ENCODE results near the gene MTA2. TPM values are rescaled to one million over a fixed set of nuclear protein-coding genes. Genes with fewer than 3 reads are reported as not detected.

MTA2 gene
- total RNA-seq, 2 experiments from 2014 or later, result 245 to 264 TPM

DNA sequence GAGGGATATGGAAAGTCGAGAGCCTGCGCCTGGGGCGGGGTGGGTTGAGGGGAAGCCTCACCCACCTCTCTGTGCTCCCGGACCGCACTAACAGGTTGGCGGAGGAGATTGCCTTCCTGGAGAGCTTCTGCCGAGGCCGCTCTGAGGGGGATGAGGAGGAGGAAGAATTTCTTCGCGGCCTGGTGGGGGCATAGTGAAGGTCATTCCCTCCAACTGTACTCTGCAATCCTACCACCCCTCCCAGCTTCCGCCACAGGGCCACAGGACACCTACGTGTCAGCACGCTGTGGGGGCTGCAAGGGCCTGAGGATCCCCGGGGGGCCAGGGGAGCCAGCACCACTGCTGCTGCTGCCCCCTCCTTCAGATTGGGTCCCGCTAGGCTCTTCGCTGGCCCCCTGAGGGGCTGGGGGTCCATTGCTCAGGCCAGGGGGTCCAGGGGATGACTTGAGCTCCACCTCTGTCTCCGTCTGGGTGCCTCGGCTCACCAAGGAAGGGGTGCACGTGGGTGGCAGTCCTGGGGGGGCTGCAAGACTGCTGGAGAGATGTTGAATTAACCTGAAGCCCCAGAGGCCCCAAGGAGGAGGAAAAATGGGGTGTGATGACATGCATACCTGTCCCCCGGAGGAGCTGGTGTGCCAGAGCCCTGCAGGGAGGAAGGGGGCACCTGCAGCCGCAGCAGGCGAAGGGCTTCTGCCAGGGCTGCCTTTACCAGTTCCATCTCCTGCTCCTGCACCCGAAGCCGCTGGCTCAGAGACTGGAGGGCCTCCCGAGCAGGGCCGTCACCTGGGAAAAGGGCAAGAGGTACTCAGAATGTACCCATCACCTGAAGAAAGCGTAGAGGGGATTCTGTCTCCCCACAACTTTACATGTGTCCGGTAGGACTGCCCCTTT, 9.4 kb upstream of the MTA2 start:
- Mint-ChIP-seq H3K4me1 (peaks cover 52% of the 10 kb centered on the region), H3K27ac (peak overlapping the region; percentile 99), H3K9me3 (ENCODE audit: low read depth) (no peaks in the 10 kb centered on the region), H3K27me3 (no peaks in the 10 kb centered on the region), H3K36me3 (peaks cover 20% of the 10 kb centered on the region), H3K4me3 (peak overlapping the region; percentile 100)
- DNase-seq (no peak), ATAC-seq (no peak)
- CTCF ChIA-PET, result interaction anchor here (0.7 to 4.2 kb wide), 25 partner anchors 10 to 176 kb away, joined by 3 to 54 read pairs (median 4); partner anchors contain the start of genes B3GAT3, C11orf98, CSKMT and GANAB

GRCh38 chr11:62610403-62610802, 8.7 kb upstream of the MTA2 start:
- Mint-ChIP-seq H3K36me3 (peaks cover 21% of the 10 kb centered on the region), H3K27ac (peak overlapping the region; percentile 76), H3K9me3 (ENCODE audit: low read depth) (no peaks in the 10 kb centered on the region), H3K27me3 (no peaks in the 10 kb centered on the region), H3K4me3 (peak overlapping the region; percentile 100), H3K4me1 (peaks cover 53% of the 10 kb centered on the region)
- CTCF ChIA-PET, result interaction anchor here (1.2 to 4.2 kb wide), 7 partner anchors 11 to 84 kb away, joined by 3 to 54 read pairs (median 9); partner anchors contain the start of genes B3GAT3, GANAB, MTA2 and TUT1
- ATAC-seq (no peak), DNase-seq (no peak)

DNA sequence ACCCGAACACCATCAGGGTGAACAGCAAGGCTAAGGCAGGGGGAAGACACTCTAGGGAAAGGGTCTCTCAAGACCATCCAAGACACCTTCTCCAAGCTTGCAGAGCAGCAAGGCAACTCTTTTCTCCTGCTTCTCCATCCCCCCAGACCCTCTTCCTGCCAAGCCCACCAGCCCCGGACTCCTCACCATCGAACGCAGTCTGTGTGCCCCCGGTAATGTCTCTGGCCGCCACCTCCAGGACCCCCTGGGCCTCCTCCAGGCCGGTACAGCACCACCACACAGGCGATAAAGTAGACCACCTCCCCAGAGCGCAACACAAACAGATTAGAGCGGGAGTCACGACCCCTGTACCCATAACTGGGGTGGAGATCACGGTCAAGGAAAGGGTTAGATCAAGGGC, 7.1 kb upstream of the MTA2 start:
- no peak overlapping the region for H3K4me3 Mint-ChIP-seq
- DNase-seq, result no peak
- H3K36me3 Mint-ChIP-seq, result peaks cover 29% of the 10 kb centered on the region

DNA sequence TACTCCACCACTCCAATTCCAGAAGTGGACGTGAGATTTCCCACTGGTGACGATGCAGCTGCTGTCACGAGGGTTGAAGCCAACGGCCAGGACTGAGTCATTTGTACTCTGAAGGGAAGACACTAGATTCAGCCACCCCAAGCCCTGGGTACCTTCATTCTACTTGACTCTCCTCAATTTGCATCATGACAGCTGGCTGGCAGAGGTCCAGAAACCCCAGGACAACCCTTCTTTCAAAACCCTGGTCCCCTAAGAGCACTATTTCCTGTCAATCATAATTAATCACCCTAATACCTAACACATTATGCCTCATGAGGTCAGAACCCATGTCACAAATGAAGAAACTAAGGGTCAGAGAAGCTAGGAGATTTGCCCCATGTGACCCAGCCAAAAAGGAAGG, 6.0 kb upstream of the MTA2 start:
- no peaks in the 10 kb centered on the region for H3K9me3 Mint-ChIP-seq (ENCODE audit: low read depth)
- no peak overlapping the region for H3K27ac Mint-ChIP-seq
- peaks cover 36% of the 10 kb centered on the region for H3K36me3 Mint-ChIP-seq
- no peak for ATAC-seq
- DNase-seq, result no peak
- CTCF ChIA-PET, result interaction anchor here (1.0 to 1.1 kb wide), 2 partner anchors 14 to 88 kb away, joined by 3 read pairs; no protein-coding TSS in a partner anchor
- H3K4me3 Mint-ChIP-seq, result no peak overlapping the region
- H3K27me3 Mint-ChIP-seq, result no peaks in the 10 kb centered on the region
- H3K4me1 Mint-ChIP-seq, result peaks cover 52% of the 10 kb centered on the region

More for the DNA sequence above, 7.1 kb upstream of the MTA2 start:
- Mint-ChIP-seq H3K9me3 (ENCODE audit: low read depth) (no peaks in the 10 kb centered on the region), H3K27me3 (no peaks in the 10 kb centered on the region), H3K4me1 (peaks cover 51% of the 10 kb centered on the region), H3K27ac (peak overlapping the region; percentile 12)
- CTCF ChIA-PET, result interaction anchor here (1.0 to 2.0 kb wide), 2 partner anchors 86 to 87 kb away, joined by 3 to 9 read pairs; no protein-coding TSS in a partner anchor
- ATAC-seq, result no peak

GRCh38 chr11:62605902-62606301, 4.2 kb upstream of the MTA2 start:
- H3K27me3 Mint-ChIP-seq, result no peaks in the 10 kb centered on the region
- H3K4me1 Mint-ChIP-seq, result peaks cover 49% of the 10 kb centered on the region
- DNase-seq (no peak), ATAC-seq (no peak)
- CTCF ChIA-PET, result interaction anchor here (1.2 to 1.8 kb wide), 2 partner anchors 15 kb away, joined by 3 to 5 read pairs; partner anchors contain the start of gene TUT1
- H3K4me3 Mint-ChIP-seq, result no peak overlapping the region
- H3K27ac Mint-ChIP-seq, result no peak overlapping the region
- H3K36me3 Mint-ChIP-seq, result peaks cover 36% of the 10 kb centered on the region
- no peaks in the 10 kb centered on the region for H3K9me3 Mint-ChIP-seq (ENCODE audit: low read depth)

DNA sequence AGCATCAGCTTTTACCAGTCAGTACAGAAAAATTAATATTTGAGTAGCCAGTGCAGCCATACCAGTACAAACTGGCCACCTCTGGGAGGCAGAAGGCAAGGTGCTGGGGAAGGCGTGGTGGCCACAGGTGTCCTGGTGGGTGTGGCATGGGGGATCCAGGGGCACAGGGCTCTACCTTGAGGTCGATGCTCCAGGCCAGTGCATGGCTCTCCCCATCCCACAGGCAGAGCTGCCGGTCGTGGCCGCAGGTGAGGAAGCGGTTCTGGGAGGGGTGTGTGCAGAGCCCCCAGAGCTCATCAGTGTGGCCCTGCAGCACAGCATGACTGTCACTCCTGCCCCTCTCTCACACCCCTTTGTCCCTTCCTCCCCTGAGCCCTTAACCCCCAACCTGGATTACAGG, 3.8 kb upstream of the MTA2 start:
- Mint-ChIP-seq H3K27me3 (no peaks in the 10 kb centered on the region), H3K4me1 (peaks cover 44% of the 10 kb centered on the region), H3K36me3 (peaks cover 38% of the 10 kb centered on the region), H3K4me3 (no peak overlapping the region), H3K9me3 (ENCODE audit: low read depth) (no peaks in the 10 kb centered on the region), H3K27ac (no peak overlapping the region)
- CTCF ChIA-PET, result interaction anchor here (1.8 kb wide), 1 partner anchor 14 kb away, joined by 5 read pairs; the partner anchor contains the start of gene TUT1
- DNase-seq (no peak), ATAC-seq (no peak)

DNA sequence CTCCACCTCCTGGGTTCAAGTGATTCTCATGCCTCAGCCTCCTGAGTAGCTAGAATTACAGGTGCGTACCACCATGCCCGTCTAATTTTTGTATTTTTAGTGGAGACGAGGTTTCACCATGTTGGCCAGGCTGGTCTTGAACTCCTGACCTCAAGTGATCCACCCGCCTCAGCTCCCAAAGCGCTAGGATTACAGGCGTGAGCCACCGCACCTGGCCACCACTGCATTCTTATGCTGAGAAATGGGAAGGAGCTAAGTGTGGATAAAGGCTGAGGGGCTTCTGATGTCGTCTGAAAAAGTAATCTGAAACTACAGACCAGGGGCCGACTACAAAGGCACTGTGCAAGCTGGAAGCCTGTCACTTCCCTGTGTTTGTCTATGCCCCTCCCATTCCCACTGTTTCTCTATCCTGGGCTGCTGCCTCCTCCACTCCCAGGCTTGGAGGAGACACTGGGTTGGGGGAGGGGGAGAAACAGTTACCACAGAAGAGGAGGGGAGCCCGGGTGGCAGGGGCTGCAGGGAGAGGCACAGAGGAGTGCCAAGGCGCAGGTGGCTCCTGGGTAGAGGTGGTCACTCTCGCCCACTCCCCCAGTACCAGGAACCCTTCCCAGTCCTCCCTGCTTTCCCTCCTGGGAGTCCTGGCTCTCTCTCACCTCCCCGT, 2.9 kb upstream of the MTA2 start:
- Mint-ChIP-seq H3K36me3 (peaks cover 43% of the 10 kb centered on the region), H3K27me3 (no peaks in the 10 kb centered on the region), H3K9me3 (ENCODE audit: low read depth) (no peaks in the 10 kb centered on the region), H3K27ac (peak overlapping the region; percentile 26), H3K4me1 (peaks cover 44% of the 10 kb centered on the region), H3K4me3 (no peak overlapping the region)
- no peak for DNase-seq
- no peak for ATAC-seq
- CTCF ChIA-PET, result interaction anchor here (0.8 to 1.8 kb wide), 3 partner anchors 10 to 89 kb away, joined by 3 to 5 read pairs (median 5); no protein-coding TSS in a partner anchor

DNA sequence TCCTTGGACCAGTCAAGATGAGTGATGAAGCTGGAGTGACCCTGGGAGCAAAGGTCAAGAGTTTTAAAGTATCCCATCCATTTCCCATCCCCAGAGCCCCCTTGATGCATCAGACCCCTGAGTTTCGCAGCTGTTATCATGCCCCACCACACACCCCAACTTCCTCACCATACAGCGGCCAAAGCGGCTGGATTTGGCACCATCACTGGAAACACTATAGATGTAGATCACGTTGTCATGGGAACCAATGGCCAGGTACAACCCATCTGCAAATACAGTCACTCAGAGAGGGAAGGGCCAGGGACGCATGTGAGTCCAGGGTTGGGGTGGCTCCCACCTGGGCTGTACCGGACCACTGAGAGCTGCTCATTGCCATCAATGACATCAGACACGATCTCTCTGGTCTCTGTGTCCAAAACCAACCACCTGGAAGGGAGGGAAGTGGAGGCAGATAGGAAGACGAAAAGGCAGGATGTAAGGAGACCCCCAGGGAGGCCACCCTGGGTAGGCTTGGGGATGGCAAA, 2.2 kb upstream of the MTA2 start:
- DNase-seq, result no peak
- no peak for ATAC-seq
- no peak overlapping the region for H3K27ac Mint-ChIP-seq
- no peaks in the 10 kb centered on the region for H3K27me3 Mint-ChIP-seq
- H3K9me3 Mint-ChIP-seq (ENCODE audit: low read depth), result no peaks in the 10 kb centered on the region
- CTCF ChIA-PET, result interaction anchor here (0.8 to 1.8 kb wide), 6 partner anchors 8 to 179 kb away, joined by 3 to 6 read pairs (median 4); partner anchors contain the start of gene TUT1
- H3K4me1 Mint-ChIP-seq, result peaks cover 46% of the 10 kb centered on the region
- peak overlapping the region; percentile 22 for H3K4me3 Mint-ChIP-seq
- peaks cover 47% of the 10 kb centered on the region for H3K36me3 Mint-ChIP-seq

- CTCF ChIA-PET, result interaction anchor here (1.1 to 1.8 kb wide), 5 partner anchors 9 to 178 kb away, joined by 3 to 6 read pairs (median 5); partner anchors contain the start of gene TUT1
- Mint-ChIP-seq H3K4me1 (peaks cover 48% of the 10 kb centered on the region), H3K9me3 (ENCODE audit: low read depth) (no peaks in the 10 kb centered on the region), H3K27me3 (no peaks in the 10 kb centered on the region), H3K36me3 (peaks cover 53% of the 10 kb centered on the region), H3K27ac (peak overlapping the region; percentile 24), H3K4me3 (peak overlapping the region; percentile 22)
- ATAC-seq, result no peak
- no peak for DNase-seq
Measured at GRCh38 chr11:62603072-62603408, 1.4 kb upstream of the MTA2 start.

DNA sequence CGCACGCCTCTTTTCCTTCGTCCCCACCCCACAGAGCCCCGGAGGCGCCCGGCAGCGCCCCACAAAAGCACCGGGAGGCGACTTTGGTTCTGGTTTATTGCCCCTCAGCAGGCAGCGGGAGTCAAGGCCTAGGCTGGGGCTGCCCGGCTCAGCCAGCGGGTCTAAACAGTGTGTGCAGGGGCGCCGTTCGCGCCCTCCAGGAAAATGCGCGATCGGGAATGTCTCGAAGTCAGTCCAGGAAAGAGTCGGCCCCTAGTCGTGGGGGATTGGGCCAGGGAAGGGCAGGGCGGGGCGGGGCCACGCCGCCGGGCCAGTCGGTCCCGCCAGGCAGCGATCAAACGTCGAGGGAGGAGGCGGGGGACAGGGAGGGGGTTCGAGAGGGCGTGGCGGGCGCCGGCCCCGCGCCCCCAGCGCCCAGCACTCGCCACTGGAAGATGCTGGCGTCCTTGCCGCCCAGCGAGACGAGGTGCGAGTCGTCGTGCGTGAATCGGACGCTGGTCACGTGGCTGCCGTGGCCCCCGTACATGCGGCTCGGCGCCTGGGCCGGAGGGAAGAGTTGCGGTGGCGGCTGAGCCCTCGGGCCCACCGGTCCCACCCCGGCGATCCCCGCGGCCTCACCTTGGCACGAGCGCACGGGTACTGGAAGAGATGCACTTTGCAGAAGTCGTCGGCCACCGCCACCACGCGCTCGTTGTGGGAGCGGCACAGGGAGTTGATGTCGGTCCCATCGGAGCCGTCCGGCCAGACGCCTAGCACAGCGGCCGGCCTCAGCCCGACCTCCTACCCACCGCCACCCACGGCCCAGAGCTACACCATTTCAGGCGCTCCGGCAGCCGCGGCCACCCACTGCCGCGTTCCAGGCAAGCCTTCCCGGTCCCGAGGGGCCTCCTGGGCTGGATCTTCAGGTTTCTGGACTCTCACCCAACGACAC, 741 bp upstream of the MTA2 start:
- DNase-seq, result no peak
- peaks cover 48% of the 10 kb centered on the region for H3K4me1 Mint-ChIP-seq
- ATAC-seq, result no peak

DNA sequence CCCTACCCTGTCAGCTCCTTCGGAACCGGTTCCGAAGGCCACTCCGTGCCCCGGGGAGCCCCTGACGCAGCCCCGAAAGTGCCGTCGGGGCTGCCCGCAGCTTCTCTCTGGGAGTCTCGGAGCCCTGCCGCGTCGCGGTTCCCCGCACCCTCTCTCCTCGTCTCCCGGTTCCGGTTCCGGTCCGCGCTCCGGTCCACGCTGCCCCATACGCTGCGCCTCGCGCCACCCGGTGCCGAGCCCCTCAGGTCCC, 618 bp downstream of the MTA2 start:
- Mint-ChIP-seq H3K4me3 (peak overlapping the region; percentile 97), H3K36me3 (peaks cover 63% of the 10 kb centered on the region), H3K27ac (peak overlapping the region; percentile 94), H3K9me3 (ENCODE audit: low read depth) (no peaks in the 10 kb centered on the region), H3K4me1 (peaks cover 55% of the 10 kb centered on the region), H3K27me3 (no peaks in the 10 kb centered on the region)
- CTCF ChIA-PET, result interaction anchor here (0.8 to 4.9 kb wide), 9 partner anchors 9 to 207 kb away, joined by 3 to 34 read pairs (median 4); partner anchors contain the start of genes B3GAT3, LBHD1, TUT1 and UQCC3
- ATAC-seq, result peak; percentile 14
- DNase-seq, result no peak

More for the DNA sequence above, 741 bp upstream of the MTA2 start:
- CTCF ChIA-PET, result interaction anchor here (0.7 to 4.9 kb wide), 15 partner anchors 9 to 125 kb away, joined by 3 to 34 read pairs (median 4); partner anchors contain the start of genes B3GAT3, C11orf98, CSKMT and EML3
- Mint-ChIP-seq H3K4me3 (peak overlapping the region; percentile 97), H3K9me3 (ENCODE audit: low read depth) (no peaks in the 10 kb centered on the region), H3K36me3 (peaks cover 56% of the 10 kb centered on the region), H3K27ac (peak overlapping the region; percentile 94), H3K27me3 (no peaks in the 10 kb centered on the region)

All from activated CD8-positive, alpha-beta memory T cell treated with anti-CD3 and anti-CD28 coated beads, Interleukin-2, amount 10 ng/mL, durations not matched to agents 7 days and 5 days (primary cell).